ENCODE measurements around the gene BABAM1. TPM values are rescaled to one million over a fixed set of nuclear protein-coding genes. Genes with fewer than 3 reads are reported as not detected.
A peak's percentile ranks its signal among the peaks of the same experiment; 100 is the strongest.

Gene BABAM1
- total RNA-seq, 1 experiment from 2014 or later, result 93.3 TPM

DNA sequence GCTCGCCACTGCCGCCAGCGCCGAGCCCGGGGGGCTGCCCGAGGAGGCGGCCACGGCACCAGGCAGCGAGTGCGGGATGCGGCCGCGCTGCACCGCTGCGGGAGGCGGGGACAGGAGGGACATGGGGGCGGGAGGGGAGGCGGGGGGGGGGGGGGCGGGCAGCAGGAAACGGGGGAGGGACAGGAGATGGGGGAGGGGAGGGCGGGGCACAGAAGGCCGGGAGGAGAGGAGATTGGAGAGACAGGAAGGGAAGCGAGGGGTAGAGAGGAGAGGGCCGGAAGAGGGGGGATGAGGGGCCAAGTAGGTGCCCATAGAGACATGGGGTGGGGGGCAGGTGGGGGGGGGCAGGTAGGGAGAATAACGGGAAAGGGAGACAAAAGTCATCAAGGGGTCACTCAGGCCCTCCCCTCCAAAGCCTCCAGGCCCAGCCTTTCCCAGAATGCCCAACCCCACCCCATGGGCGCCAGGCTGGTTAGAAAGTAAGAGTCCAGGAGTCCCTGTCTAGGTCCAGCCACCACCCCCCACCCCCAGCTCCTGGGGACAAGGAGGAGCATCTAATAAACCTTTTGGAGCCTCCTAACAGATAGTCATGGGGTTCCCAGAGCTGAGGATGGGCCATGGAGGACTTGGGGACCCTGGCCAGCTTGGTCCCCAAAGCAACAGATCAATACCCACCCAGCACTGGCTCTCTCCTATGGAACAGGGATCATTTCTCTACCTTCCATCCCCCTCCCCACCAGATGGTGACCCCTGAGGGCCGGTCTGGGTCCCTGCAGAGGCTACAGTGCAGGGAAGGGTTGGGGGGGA is 31.1 kb upstream of the BABAM1 start:
- no peak overlapping the region for H2AFZ ChIP-seq (ENCODE audit: low read depth, low read length, poor library complexity, severe bottlenecking)
- peaks cover 60% of the 10 kb centered on the region for H3K79me2 ChIP-seq (ENCODE audit: insufficient read depth, low read length)
- no TSS peak for BruUV-seq (replicated peaks)
- POLR2A ChIA-PET, result interaction anchor here (0.8 to 3.8 kb wide), 10 partner anchors 8 to 156 kb away, joined by 3 to 29 read pairs (median 4); partner anchors contain the start of genes BABAM1, OCEL1 and USE1
- RAD21 ChIA-PET (ENCODE audit: low non-redundant PET in 1 of 2, low total read pairs in 2 of 2, uncharacterized antibody in 2 of 2, unreplicated experiment in 2 of 2), result interaction anchor here in 1 of 2 experiments (1.9 kb wide), 1 partner anchor 10 kb away, joined by 5 read pairs; the partner anchor contains the start of gene OCEL1
- H3K4me1 ChIP-seq (ENCODE audit: control insufficient read depth in 1 of 2, insufficient read depth in 2 of 2, low read length in 2 of 2), result peaks cover 13 to 25% of the 10 kb centered on the region in 2 experiments
- peak overlapping the region; percentile 100 for H3K27ac ChIP-seq (ENCODE audit: low read depth, low read length)
- peak overlapping the region; percentile 94 for H3K9ac ChIP-seq (ENCODE audit: low read length)
- intact Hi-C loops (cut with micrococcal nuclease), result no loop called here
- peak overlapping the region; percentile 98 for H3K4me2 ChIP-seq (ENCODE audit: low read length)
- peak overlapping the region; percentile 91 to 93 for H3K4me3 ChIP-seq (replicated peaks in 1 of 2; ENCODE audit: low read depth in 1 of 2, low read length in 2 of 2)
- no peak for TF ChIP-seq EGR1 (IDR thresholded peaks at IDR 0.05; ENCODE audit: low read depth)
- TF ChIP-seq POLR2AphosphoS5 (IDR thresholded peaks at IDR 0.05; ENCODE audit: low read depth, low read length), result peak; percentile 63; the same call in 1 of the 2 replicates
- no peak for TF ChIP-seq ELF1 (IDR thresholded peaks at IDR 0.05; ENCODE audit: borderline replicate concordance, low read depth)
- H4K20me1 ChIP-seq (ENCODE audit: insufficient read depth), result peaks cover 7% of the 10 kb centered on the region; the same call in 1 of the 2 replicates
- no peaks in the 10 kb centered on the region for H3K9me2 ChIP-seq (ENCODE audit: insufficient read depth)
- ATAC-seq (peak; percentile 56), DNase-seq (ENCODE audit: low read depth, low spot score) (no peak)
- no peaks in the 10 kb centered on the region for H3K9me3 ChIP-seq (ENCODE audit: control insufficient read depth in 1 of 2, insufficient read depth in 1 of 2, low read depth in 1 of 2, low read length in 2 of 2)
- H3K36me3 ChIP-seq (ENCODE audit: control insufficient read depth in 1 of 2, insufficient read depth in 2 of 2, low read length in 2 of 2), result peaks cover 15 to 16% of the 10 kb centered on the region in 2 experiments; a peak in 3 of 4 replicates
- H3K27me3 ChIP-seq (ENCODE audit: insufficient read depth, low read length), result no peaks in the 10 kb centered on the region
- CTCF ChIA-PET, result no interaction called here

DNA sequence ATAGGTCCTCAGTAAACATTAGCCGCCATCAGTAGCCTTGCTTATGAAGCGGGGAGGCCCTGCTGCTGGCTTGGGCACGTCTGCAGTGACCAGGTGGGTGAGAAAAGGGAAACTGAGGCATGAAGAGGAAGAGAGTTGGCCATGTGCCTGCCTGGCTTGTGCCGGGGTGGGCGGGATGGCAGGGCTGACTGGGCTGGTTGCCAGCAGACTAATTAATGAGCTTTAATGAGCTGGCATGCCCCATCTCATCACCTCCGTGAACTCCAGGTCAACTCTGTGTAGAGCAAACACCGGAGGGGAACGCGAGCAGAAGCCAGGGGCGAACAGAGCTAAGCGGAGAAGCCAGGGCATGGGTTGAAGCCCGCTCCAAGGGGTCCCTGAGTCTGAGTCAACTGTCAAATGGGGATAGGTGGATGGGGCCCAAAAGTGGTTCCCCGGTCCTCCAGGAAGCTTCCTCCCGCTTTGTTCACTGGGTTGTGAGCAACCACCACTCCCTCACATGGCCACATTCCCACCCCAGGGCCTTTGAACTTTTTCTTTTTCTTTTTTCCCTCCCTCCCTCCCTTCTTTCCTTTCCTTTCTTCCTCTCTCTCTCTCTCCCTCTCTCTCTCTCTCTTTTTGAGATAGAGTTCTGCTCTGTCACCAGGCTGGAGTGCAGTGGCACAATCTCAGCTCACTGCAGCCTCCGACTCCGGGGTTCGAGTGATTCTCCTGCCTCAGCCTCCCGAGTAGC is 30.3 kb upstream of the BABAM1 start:
- Histone ChIP-seq H3K27ac (ENCODE audit: low read depth, low read length) (peak overlapping the region; percentile 78), H3K4me1 (ENCODE audit: control insufficient read depth in 1 of 2, insufficient read depth in 2 of 2, low read length in 2 of 2) (peaks cover 13 to 27% of the 10 kb centered on the region in 2 experiments), H3K9me2 (ENCODE audit: insufficient read depth) (no peaks in the 10 kb centered on the region), H3K4me3 (replicated peaks in 1 of 2; ENCODE audit: low read depth in 1 of 2, low read length in 2 of 2) (0 out of 4 replicates have a peak overlapping the region, but pooled peaks of 1 of the 2 experiments have one; percentile 17), H3K27me3 (ENCODE audit: insufficient read depth, low read length) (no peaks in the 10 kb centered on the region), H4K20me1 (ENCODE audit: insufficient read depth) (peaks cover 7% of the 10 kb centered on the region; the same call in 1 of the 2 replicates), H3K4me2 (ENCODE audit: low read length) (peak overlapping the region; percentile 59), H3K9ac (ENCODE audit: low read length) (peak overlapping the region; percentile 36), H3K79me2 (ENCODE audit: insufficient read depth, low read length) (peaks cover 57% of the 10 kb centered on the region), H3K9me3 (ENCODE audit: control insufficient read depth in 1 of 2, insufficient read depth in 1 of 2, low read depth in 1 of 2, low read length in 2 of 2) (no peaks in the 10 kb centered on the region), H3K36me3 (ENCODE audit: control insufficient read depth in 1 of 2, insufficient read depth in 2 of 2, low read length in 2 of 2) (peaks cover 8 to 16% of the 10 kb centered on the region in 2 experiments; a peak in 3 of 4 replicates), H2AFZ (ENCODE audit: low read depth, low read length, poor library complexity, severe bottlenecking) (no peak overlapping the region)
- TF ChIP-seq, protein P1, sequence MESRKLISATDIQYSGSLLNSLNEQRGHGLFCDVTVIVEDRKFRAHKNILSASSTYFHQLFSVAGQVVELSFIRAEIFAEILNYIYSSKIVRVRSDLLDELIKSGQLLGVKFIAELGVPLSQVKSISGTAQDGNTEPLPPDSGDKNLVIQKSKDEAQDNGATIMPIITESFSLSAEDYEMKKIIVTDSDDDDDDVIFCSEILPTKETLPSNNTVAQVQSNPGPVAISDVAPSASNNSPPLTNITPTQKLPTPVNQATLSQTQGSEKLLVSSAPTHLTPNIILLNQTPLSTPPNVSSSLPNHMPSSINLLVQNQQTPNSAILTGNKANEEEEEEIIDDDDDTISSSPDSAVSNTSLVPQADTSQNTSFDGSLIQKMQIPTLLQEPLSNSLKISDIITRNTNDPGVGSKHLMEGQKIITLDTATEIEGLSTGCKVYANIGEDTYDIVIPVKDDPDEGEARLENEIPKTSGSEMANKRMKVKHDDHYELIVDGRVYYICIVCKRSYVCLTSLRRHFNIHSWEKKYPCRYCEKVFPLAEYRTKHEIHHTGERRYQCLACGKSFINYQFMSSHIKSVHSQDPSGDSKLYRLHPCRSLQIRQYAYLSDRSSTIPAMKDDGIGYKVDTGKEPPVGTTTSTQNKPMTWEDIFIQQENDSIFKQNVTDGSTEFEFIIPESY (IDR thresholded peaks at IDR 0.05; ENCODE audit: extremely low read depth, insufficient replicate concordance, low read length), result no peak
- TF ChIP-seq ELF1 (IDR thresholded peaks at IDR 0.05; ENCODE audit: borderline replicate concordance, low read depth), result no peak
- TF ChIP-seq EZH2phosphoT487 (IDR thresholded peaks at IDR 0.05; ENCODE audit: borderline replicate concordance), result no peak
- TF ChIP-seq TCF7L2 (IDR thresholded peaks at IDR 0.05; ENCODE audit: borderline replicate concordance, extremely low read depth, insufficient read depth, insufficient read length), result no peak
- no peak for TF ChIP-seq JUND (IDR thresholded peaks at IDR 0.05)
- no peak for TF ChIP-seq CEBPB (IDR thresholded peaks at IDR 0.05; ENCODE audit: low read depth)
- no peak for TF ChIP-seq ZFX (IDR thresholded peaks at IDR 0.05)
- TF ChIP-seq, protein P2, sequence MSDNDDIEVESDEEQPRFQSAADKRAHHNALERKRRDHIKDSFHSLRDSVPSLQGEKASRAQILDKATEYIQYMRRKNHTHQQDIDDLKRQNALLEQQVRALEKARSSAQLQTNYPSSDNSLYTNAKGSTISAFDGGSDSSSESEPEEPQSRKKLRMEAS (IDR thresholded peaks at IDR 0.05), result no peak
- TF ChIP-seq, protein P3, sequence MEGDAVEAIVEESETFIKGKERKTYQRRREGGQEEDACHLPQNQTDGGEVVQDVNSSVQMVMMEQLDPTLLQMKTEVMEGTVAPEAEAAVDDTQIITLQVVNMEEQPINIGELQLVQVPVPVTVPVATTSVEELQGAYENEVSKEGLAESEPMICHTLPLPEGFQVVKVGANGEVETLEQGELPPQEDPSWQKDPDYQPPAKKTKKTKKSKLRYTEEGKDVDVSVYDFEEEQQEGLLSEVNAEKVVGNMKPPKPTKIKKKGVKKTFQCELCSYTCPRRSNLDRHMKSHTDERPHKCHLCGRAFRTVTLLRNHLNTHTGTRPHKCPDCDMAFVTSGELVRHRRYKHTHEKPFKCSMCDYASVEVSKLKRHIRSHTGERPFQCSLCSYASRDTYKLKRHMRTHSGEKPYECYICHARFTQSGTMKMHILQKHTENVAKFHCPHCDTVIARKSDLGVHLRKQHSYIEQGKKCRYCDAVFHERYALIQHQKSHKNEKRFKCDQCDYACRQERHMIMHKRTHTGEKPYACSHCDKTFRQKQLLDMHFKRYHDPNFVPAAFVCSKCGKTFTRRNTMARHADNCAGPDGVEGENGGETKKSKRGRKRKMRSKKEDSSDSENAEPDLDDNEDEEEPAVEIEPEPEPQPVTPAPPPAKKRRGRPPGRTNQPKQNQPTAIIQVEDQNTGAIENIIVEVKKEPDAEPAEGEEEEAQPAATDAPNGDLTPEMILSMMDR (IDR thresholded peaks at IDR 0.05 in 2 of 3, conservative IDR thresholded peaks at IDR 0.05 in 1 of 3; ENCODE audit: borderline replicate concordance in 1 of 3, insufficient read depth in 1 of 3, low read depth in 2 of 3, low read length in 2 of 3), result no peak
- TF ChIP-seq POLR2A (IDR thresholded peaks at IDR 0.05; ENCODE audit: borderline replicate concordance, extremely low read depth, insufficient read depth, insufficient read length), result no peak
- no peak for TF ChIP-seq SP1 (IDR thresholded peaks at IDR 0.05; ENCODE audit: low read depth)
- DNase-seq (ENCODE audit: low read depth, low spot score) (no peak), ATAC-seq (no peak)
- ChIA-PET CTCF (no interaction called here), POLR2A (interaction anchor here (1.1 to 3.8 kb wide), 2 partner anchors 10 to 14 kb away, joined by 3 to 29 read pairs; partner anchors contain the start of gene OCEL1), RAD21 (ENCODE audit: low non-redundant PET in 1 of 2, low total read pairs in 2 of 2, uncharacterized antibody in 2 of 2, unreplicated experiment in 2 of 2) (no interaction called here)
- no TSS peak for BruUV-seq (replicated peaks)
- intact Hi-C loops (cut with micrococcal nuclease), result no loop called here
